Cardiac fibroblast (primary cell): ENCODE measurements around the gene GMCL2.

Experiments
- DNase-seq, 2 donors: peaks; one replicate each; pipeline versions ENCODE4 v3.0.0 to v3.0.0-alpha.2; 2010; ENCODE audit warnings: low read depth in 2 of 2
- H3K4me3 ChIP-seq, 2 donors: replicated peaks in 1 of 2; 1 replicate in 1 of 2; 2 replicates in 1 of 2; pipeline ENCODE4 v1.5.1; 2011; ENCODE audit warnings: low read depth in 2 of 2, low read length in 2 of 2, mild to moderate bottlenecking in 2 of 2, moderate library complexity in 1 of 2
- CTCF ChIP-seq: IDR thresholded peaks from one replicate; pipeline ENCODE4 v1.5.1; 2011; ENCODE audit warnings: low read depth, mild to moderate bottlenecking, low read length, inconsistent platforms

The GMCL2 gene

GRCh38 chr5:178143246-178143645 lies 43.9 kb downstream of the GMCL2 start:
- no peak overlapping the region for H3K4me3 ChIP-seq
- no peak for TF ChIP-seq CTCF
- DNase-seq: no peak

- H3K4me3 ChIP-seq: no peak overlapping the region
- no peak for TF ChIP-seq CTCF
- no peak for DNase-seq
Observed at GRCh38 chr5:178142642-178143041, 44.5 kb downstream of the GMCL2 start.

GRCh38 chr5:178141550-178141949 lies 45.6 kb downstream of the GMCL2 start:
- no peak overlapping the region for H3K4me3 ChIP-seq
- no peak for TF ChIP-seq CTCF
- DNase-seq: no peak

- H3K4me3 ChIP-seq: no peak overlapping the region
- DNase-seq: no peak
- TF ChIP-seq CTCF: no peak
Observed at GRCh38 chr5:178137991-178138390, 49.2 kb downstream of the GMCL2 start.

GRCh38 chr5:178136990-178137389 lies 50.2 kb downstream of the GMCL2 start:
- TF ChIP-seq CTCF: no peak
- H3K4me3 ChIP-seq: no peak overlapping the region
- DNase-seq: no peak
